IMR-90 (cell line): ENCODE data around the gene PAX2. TPM values are rescaled to one million over a fixed set of nuclear protein-coding genes. Genes with fewer than 3 reads are reported as not detected.

Experiments
- ATAC-seq: fragments of 200-7000 bp; cut with Tn5 transposase; 2 replicates; pipeline ENCODE4 v1.9.1; 2020; ENCODE audit warnings: low read depth, mild to moderate bottlenecking, moderate library complexity
- BruUV-seq: library from RNA; stranded (reverse); fragments of 400-500 nt; replicated peaks from 2 replicates; lab custom pipeline; 2021; lab: Mats Ljungman, UMichigan
- CTCF ChIA-PET: fragments of 300-600 bp; formaldehyde crosslinking; extraction: SDS; loops from one replicate; lab custom pipeline; 2021; ENCODE audit warnings: antibody characterized with exemption; lab: Yijun Ruan, JAX
- POLR2A ChIA-PET: fragments of 300-600 bp; sonication (Branson Sonifier 250); formaldehyde crosslinking; loops from one replicate; lab custom pipeline; 2022; ENCODE audit warnings: antibody characterized with exemption; ENCODE audit not compliant: unreplicated experiment; lab: Charles Lee
- DNase-seq: peaks from one replicate; pipeline ENCODE4 v3.0.0; 2013
- H2AFZ ChIP-seq: replicated peaks from 2 replicates; pipeline ENCODE3; 2013; ENCODE audit warnings: low read length, mild to moderate bottlenecking; ENCODE audit not compliant: poor library complexity
- H2AK5ac ChIP-seq: 2 replicates; pipeline ENCODE4 v1.6.1; 2013; ENCODE audit warnings: low read depth, low read length, inconsistent platforms
- H2AK9ac ChIP-seq: replicated peaks from 2 replicates; pipeline ENCODE3; 2013; ENCODE audit warnings: mild to moderate bottlenecking, low read depth, low read length, moderate library complexity; ENCODE audit not compliant: poor library complexity
- H2BK120ac ChIP-seq: 2 replicates; pipeline ENCODE4 v1.6.1; 2013; ENCODE audit warnings: low read depth, low read length, inconsistent platforms
- H2BK15ac ChIP-seq: 3 replicates; pipeline ENCODE4 v1.6.1; 2013; ENCODE audit warnings: low read depth, low read length, inconsistent platforms
- H2BK20ac ChIP-seq: 2 replicates; pipeline ENCODE4 v1.6.1; 2013; ENCODE audit warnings: low read depth, mild to moderate bottlenecking, inconsistent platforms, low read length, moderate library complexity
- H2BK5ac ChIP-seq: 2 replicates; pipeline ENCODE4 v1.6.1; 2013; ENCODE audit warnings: mild to moderate bottlenecking, low read depth, low read length, inconsistent platforms; ENCODE audit not compliant: poor library complexity, severe bottlenecking
- H3K14ac ChIP-seq: replicated peaks from 2 replicates; pipeline ENCODE4 v1.6.1; 2013; ENCODE audit warnings: low read depth, low read length, inconsistent platforms
- H3K18ac ChIP-seq: 2 replicates; pipeline ENCODE4 v1.6.1; 2013; ENCODE audit warnings: low read depth, low read length, control low read depth
- H3K23ac ChIP-seq: 2 replicates; pipeline ENCODE4 v1.6.1; 2013; ENCODE audit warnings: low read depth, low read length, inconsistent platforms
- H3K27ac ChIP-seq: 2 replicates; pipeline ENCODE4 v1.5.1; 2013; ENCODE audit warnings: mild to moderate bottlenecking, control low read depth, low read length; ENCODE audit not compliant: insufficient read depth
- H3K27me3 ChIP-seq: 2 replicates; pipeline ENCODE4 v1.6.1; 2013; ENCODE audit warnings: low read length; ENCODE audit not compliant: control insufficient read depth, insufficient read depth
- H3K36me3 ChIP-seq: 2 replicates; pipeline ENCODE4 v1.6.1; 2013; ENCODE audit warnings: low read length, mixed read lengths; ENCODE audit not compliant: control insufficient read depth, insufficient read depth
- H3K4ac ChIP-seq: 2 replicates; pipeline ENCODE4 v1.6.1; 2013; ENCODE audit warnings: low read depth, low read length, inconsistent platforms
- H3K4me1 ChIP-seq: 2 replicates; pipeline ENCODE4 v1.6.1; 2013; ENCODE audit warnings: low read length, mixed read lengths; ENCODE audit not compliant: control insufficient read depth, insufficient read depth
- H3K4me2 ChIP-seq: 2 replicates; pipeline ENCODE4 v1.6.1; 2013; ENCODE audit warnings: low read depth, mild to moderate bottlenecking, control low read depth, low read length, moderate library complexity
- H3K4me3 ChIP-seq: 2 replicates; pipeline ENCODE4 v1.5.1; 2013; ENCODE audit warnings: low read depth, mild to moderate bottlenecking, control low read depth, low read length, moderate library complexity; ENCODE audit not compliant: insufficient read depth
- H3K56ac ChIP-seq: 2 replicates; pipeline ENCODE4 v1.6.1; 2013; ENCODE audit warnings: low read length, inconsistent platforms; ENCODE audit not compliant: insufficient read depth; ENCODE audit errors: extremely low read depth
- H3K79me1 ChIP-seq, 2 experiments: 2 replicates each; pipeline ENCODE4 v1.6.1; 2013; ENCODE audit warnings: low read length in 2 of 2, inconsistent platforms in 1 of 2, low read depth in 1 of 2
- H3K9ac ChIP-seq: 2 replicates; pipeline ENCODE4 v1.6.1; 2013; ENCODE audit warnings: low read depth, low read length, control low read depth
- H3K9me1 ChIP-seq: 2 replicates; pipeline ENCODE4 v1.6.1; 2013; ENCODE audit warnings: low read length, inconsistent platforms; ENCODE audit not compliant: insufficient read depth
- H3K9me3 ChIP-seq: 2 replicates; pipeline ENCODE4 v1.6.1; 2013; ENCODE audit warnings: low read length; ENCODE audit not compliant: control insufficient read depth, insufficient read depth
- H4K20me1 ChIP-seq: 2 replicates; pipeline ENCODE4 v1.6.1; 2013; ENCODE audit warnings: low read length, inconsistent platforms; ENCODE audit not compliant: insufficient read depth
- H4K5ac ChIP-seq: 2 replicates; pipeline ENCODE4 v1.6.1; 2013; ENCODE audit warnings: mild to moderate bottlenecking, low read depth, low read length, control low read depth
- H4K8ac ChIP-seq, 2 experiments: 2 replicates each; pipeline ENCODE4 v1.6.1; 2013; ENCODE audit warnings: low read depth in 2 of 2, low read length in 2 of 2, control low read depth in 1 of 2, inconsistent platforms in 1 of 2
- H4K91ac ChIP-seq: 2 replicates; pipeline ENCODE4 v1.6.1; 2013; ENCODE audit warnings: low read depth, low read length, inconsistent platforms; ENCODE audit not compliant: insufficient read depth
- CHD1 ChIP-seq: IDR thresholded peaks from 2 replicates; pipeline ENCODE4 v1.6.1; 2012; ENCODE audit warnings: low read depth, low read length, improper control_type of control experiment
- CTCF ChIP-seq: conservative IDR thresholded peaks from 2 replicates; pipeline ENCODE4 v1.5.1; 2012; ENCODE audit warnings: mild to moderate bottlenecking, low read depth, low read length, improper control_type of control experiment
- MXI1 ChIP-seq: IDR thresholded peaks from 2 replicates; pipeline ENCODE4 v1.6.1; 2012; ENCODE audit warnings: low read depth, mild to moderate bottlenecking, low read length, moderate library complexity, borderline replicate concordance
- RCOR1 ChIP-seq: IDR thresholded peaks from 2 replicates; pipeline ENCODE4 v1.6.1; 2012; ENCODE audit warnings: mild to moderate bottlenecking, low read length, improper control_type of control experiment; ENCODE audit not compliant: insufficient replicate concordance
- SMC3 ChIP-seq: fragments of 150-350 bp; IDR thresholded peaks from 2 replicates; pipeline ENCODE4 v1.6.1; 2016; ENCODE audit warnings: low read depth, mild to moderate bottlenecking, antibody characterized with exemption, low read length, moderate library complexity
- WGBS, 2 experiments: methylation state at CpG; one replicate each; pipeline versions ENCODE4 v1.1.5 to v1.1.7; 2013; ENCODE audit warnings: missing lambda C conversion rate in 2 of 2; ENCODE audit not compliant: insufficient read length in 1 of 2; ENCODE audit errors: extremely low coverage in 2 of 2; 5-methylcytosine and 5-hydroxymethylcytosine counted together
- dilution Hi-C: fragments of 300-500 bp; cut with HindIII; formaldehyde crosslinking; loops from one replicate; pipeline ENCODE4 v1.14.3; 2018; ENCODE audit warnings: low sequenced_read_pairs; ENCODE audit not compliant: unreplicated experiment
- in situ Hi-C: fragments of 300-500 bp; cut with MboI; formaldehyde crosslinking; loops from 3 replicates; pipeline ENCODE4 v1.14.3; 2019; ENCODE audit warnings: low sequenced_read_pairs, inconsistent platforms, mixed read lengths
- intact Hi-C: fragments of 100-400 bp; cut with micrococcal nuclease; formaldehyde crosslinking; loops from 2 replicates; pipeline ENCODE4 v1.10.0; 2022
- polyA plus RNA-seq, 3 experiments: library from polyadenylated mRNA; depleted of rRNA; stranded (reverse); fragments of >200 nt; gene quantifications; 2 replicates each; pipeline ENCODE4 v1.2.3, GENCODE V29; 2012; ENCODE audit warnings: low replicate concordance in 1 of 3
- total RNA-seq: library from RNA; depleted of rRNA; stranded (reverse); fragments of >200 nt; gene quantifications from 2 replicates; pipeline ENCODE4 v1.2.3, GENCODE V29; 2012

Gene PAX2
- total and polyA plus RNA-seq, 2 of the 4 experiments (the other 2 are of a cell fraction) = not detected

- DNase-seq = no peak
- no peak overlapping the region for H2BK20ac ChIP-seq
These were observed 29.7 kb upstream of the PAX2 start for GRCh38 chr10:100715445-100716385.

More at GRCh38 chr10:100715445-100716385, 29.7 kb upstream of the PAX2 start:
- ATAC-seq = no peak
- no TSS peak for BruUV-seq
- ChIA-PET CTCF (no interaction called here), POLR2A (no interaction called here)
- Histone ChIP-seq H3K36me3 (no peaks in the 10 kb centered on the region), H3K79me1 (no peaks in the 10 kb centered on the region), H3K9me3 (peaks cover 2% of the 10 kb centered on the region; the same call in 1 of the 2 replicates), H2AFZ (no peak overlapping the region), H3K14ac (no peak overlapping the region), H2BK120ac (no peak overlapping the region), H3K23ac (no peak overlapping the region), H2BK5ac (no peak overlapping the region), H4K8ac (no peak overlapping the region), H3K9ac (no peak overlapping the region), H2AK9ac (no peak overlapping the region), H3K4me3 (no peak overlapping the region), H2BK15ac (no peak overlapping the region), H4K91ac (no peak overlapping the region), H2AK5ac (no peak overlapping the region), H3K9me1 (no peaks in the 10 kb centered on the region), H4K5ac (no peak overlapping the region), H3K27me3 (peaks cover 66% of the 10 kb centered on the region), H3K4me2 (no peak overlapping the region), H3K56ac (no peak overlapping the region), H3K27ac (no peak overlapping the region), H3K4ac (no peak overlapping the region), H3K18ac (no peak overlapping the region), H3K4me1 (no peaks in the 10 kb centered on the region), H4K20me1 (no peaks in the 10 kb centered on the region)
- intact Hi-C loops (no loop called here), in situ Hi-C loops (no loop called here), dilution Hi-C loops (no loop called here)
- 32% methylated on average over 29 of the region's 66 CpGs; no CpG with 5 or more reads in 1 of the 2 experiments for WGBS, 2 experiments
- TF ChIP-seq SMC3 (no peak), MXI1 (no peak), CTCF (no peak), CHD1 (no peak), RCOR1 (no peak)
